LNCaP clone FGC (cell line): ENCODE measurements around the gene GPATCH8.

Experiments
- DNase-seq: peaks from one replicate; pipeline ENCODE4 v3.0.0-alpha.2; 2011; ENCODE audit warnings: low read depth
- H3K4me3 ChIP-seq: 2 replicates; pipeline ENCODE4 v1.5.1; 2011; ENCODE audit warnings: mild to moderate bottlenecking, low read depth, low read length, control low read depth
- CTCF ChIP-seq: IDR thresholded peaks from 2 replicates; pipeline ENCODE4 v1.5.1; 2012; ENCODE audit warnings: mild to moderate bottlenecking; ENCODE audit not compliant: control insufficient read depth, insufficient read depth; ENCODE audit errors: extremely low read depth

GPATCH8 gene

GRCh38 chr17:44408786-44409185 lies 94.4 kb downstream of the GPATCH8 start:
- no peak for TF ChIP-seq CTCF
- H3K4me3 ChIP-seq, result no peak overlapping the region
- no peak for DNase-seq

GRCh38 chr17:44402564-44403172 lies 100.5 kb downstream of the GPATCH8 start:
- DNase-seq, result no peak
- no peak overlapping the region for H3K4me3 ChIP-seq

GRCh38 chr17:44400226-44400847 lies 102.9 kb downstream of the GPATCH8 start:
- H3K4me3 ChIP-seq, result no peak overlapping the region
- peak; percentile 45 for TF ChIP-seq CTCF
- no peak for DNase-seq

More at GRCh38 chr17:44402564-44403172, 100.5 kb downstream of the GPATCH8 start:
- TF ChIP-seq CTCF, result no peak

DNA sequence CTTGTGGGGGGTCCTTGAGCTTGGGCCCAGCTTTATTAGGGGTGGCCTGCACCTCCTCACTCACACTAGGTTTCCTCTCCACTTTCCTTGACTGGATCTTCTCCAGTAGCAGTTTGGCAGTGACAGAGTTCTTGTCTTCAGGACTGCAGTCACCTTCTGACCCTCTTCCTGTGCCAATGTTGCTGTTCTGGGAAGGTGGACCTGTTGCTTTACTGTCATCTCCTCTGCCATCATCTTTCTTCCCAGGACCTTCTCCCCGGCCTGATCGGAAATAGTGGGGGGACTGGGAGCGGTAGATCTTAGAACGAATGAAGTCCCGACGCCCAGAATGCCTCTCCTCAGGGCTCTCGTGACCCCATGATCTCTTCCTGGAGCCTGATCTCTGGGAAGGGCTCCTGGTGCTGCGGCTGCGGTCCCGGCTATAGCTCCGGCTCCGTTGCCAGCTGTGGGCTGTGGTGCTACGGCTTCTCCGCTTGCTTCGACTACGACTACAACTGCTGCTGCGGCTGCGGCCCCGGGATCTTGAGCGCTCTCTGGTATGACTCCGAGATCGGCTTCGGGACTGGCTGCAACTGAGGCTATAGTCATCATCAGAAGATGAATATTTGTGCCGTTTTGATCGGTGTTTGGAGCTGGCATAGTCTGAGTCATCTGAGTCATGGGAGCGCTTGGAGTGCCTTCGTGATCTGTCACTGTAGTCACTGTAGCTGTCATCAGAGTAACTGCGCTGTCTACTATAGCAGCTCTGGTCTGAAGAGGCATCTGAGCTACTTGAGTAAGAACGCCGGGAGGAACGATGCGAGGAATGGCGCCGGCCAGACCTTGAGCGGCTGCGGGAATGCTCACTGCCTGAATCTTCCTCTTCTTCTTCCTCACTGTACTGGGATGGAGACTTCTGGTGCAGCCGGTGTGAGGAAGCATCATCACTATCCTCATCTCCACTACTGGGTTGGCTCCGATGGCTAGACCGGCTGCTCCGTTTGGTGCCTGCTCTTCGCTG lies 104.2 kb downstream of the GPATCH8 start:
- no peak for DNase-seq
- no peak overlapping the region for H3K4me3 ChIP-seq
- TF ChIP-seq CTCF, result no peak

DNA sequence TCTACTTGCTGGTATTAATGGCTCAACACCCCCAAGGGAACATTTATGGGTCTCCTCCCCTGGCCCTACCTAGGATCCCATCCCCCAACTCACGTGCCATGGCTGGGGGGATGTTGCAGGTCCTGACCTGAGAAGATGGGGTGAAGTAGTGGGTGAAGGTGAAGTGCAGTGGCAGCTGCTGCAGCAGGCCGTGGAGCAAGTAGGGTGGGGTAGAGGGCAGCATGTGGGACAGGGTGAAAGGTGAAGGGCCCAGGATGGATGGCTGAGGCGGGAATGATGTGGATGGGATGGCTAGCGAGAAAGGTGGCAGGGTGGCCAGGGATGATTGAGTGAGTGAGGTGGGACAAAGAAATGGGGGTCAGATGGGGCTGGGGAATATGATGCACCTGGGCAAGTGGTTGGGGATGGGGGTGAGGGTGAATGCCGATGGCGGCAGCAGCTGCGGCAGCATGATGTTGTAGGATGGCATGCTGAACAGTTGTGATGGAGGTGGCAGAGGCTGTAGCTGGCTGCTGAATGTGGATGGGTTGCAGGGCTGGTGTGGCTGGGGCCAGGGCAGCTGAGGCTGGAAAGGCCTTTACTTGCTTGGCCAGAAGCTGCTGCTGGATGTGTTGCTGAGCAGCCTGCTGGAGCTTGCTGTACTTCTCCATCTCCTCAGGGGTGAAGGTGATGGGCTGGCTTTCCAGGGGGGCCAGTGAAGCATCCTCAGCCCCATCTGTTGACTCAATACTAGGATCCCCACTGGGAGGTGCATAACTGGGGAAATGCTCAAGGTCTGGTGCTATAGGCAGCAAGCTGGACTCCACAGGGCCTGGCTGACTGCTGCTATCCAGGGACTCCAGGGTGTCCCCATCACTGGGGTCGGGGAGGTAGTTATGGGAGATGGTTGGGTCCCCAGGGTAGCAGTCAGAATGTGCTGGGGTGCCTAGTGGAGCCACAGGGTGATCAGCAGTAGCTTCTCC lies 105.4 kb downstream of the GPATCH8 start:
- H3K4me3 ChIP-seq, result no peak overlapping the region
- no peak for TF ChIP-seq CTCF
- DNase-seq, result no peak

- no peak for DNase-seq
- no peak for TF ChIP-seq CTCF
Measured at GRCh38 chr17:44396946-44397345, 106.3 kb downstream of the GPATCH8 start.

More at GRCh38 chr17:44396946-44397345, 106.3 kb downstream of the GPATCH8 start:
- no peak overlapping the region for H3K4me3 ChIP-seq
